ENCODE results near the gene CIAO1. TPM values are rescaled to one million over a fixed set of nuclear protein-coding genes. Genes with fewer than 3 reads are reported as not detected.

Gene CIAO1
- total and polyA plus RNA-seq, 2 of the 13 experiments (the other 11 are each of a cell fraction or from before 2014, with no cell fraction given) = 99.3 to 120 TPM

DNA sequence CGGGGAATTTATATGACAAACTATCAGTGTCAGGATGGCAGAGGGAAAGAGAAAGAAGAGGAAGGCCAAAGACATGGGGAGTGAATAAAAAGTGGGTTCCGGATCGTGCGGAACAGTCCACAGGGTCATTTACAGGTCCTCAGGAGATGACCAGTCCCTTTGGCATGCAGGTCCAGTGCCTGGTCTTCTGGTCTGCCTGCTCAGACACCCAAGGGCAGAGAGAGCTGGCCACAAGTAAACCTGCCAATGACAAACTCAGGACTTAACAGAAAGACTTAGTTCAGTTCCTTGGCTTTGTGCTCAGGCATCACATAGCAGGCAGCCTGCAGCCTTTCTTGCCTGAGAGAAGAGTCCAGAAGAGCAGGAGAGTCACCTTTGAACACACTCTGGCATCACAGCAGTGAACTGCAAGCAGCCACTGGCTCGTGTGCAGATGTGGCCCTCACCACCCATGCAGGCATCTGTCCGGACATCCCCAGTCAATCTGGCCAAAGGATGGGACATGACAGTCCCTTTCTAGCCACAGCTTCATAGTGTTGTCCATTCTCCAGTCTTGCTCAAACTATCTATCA, 14.2 kb upstream of the CIAO1 start (continued):
- no peak for TF ChIP-seq SMYD3 (CRISPR knock-in tag; IDR thresholded peaks at IDR 0.05)
- TF ChIP-seq PPARG (CRISPR knock-in tag; conservative IDR thresholded peaks at IDR 0.05) = peak; percentile 56; the same call in 1 of the 2 replicates
- TF ChIP-seq JARID2 (CRISPR knock-in tag; IDR thresholded peaks at IDR 0.05; ENCODE audit: insufficient replicate concordance) = no peak
- no peak for TF ChIP-seq ATRX (CRISPR knock-in tag; IDR thresholded peaks at IDR 0.05; ENCODE audit: borderline replicate concordance)
- TF ChIP-seq ZNF20 (CRISPR knock-in tag; IDR thresholded peaks at IDR 0.05) = no peak
- no peak for TF ChIP-seq TSC22D2 (CRISPR knock-in tag; IDR thresholded peaks at IDR 0.05; ENCODE audit: borderline replicate concordance)
- no peak for TF ChIP-seq SP1 (IDR thresholded peaks at IDR 0.05)
- TF ChIP-seq SP1 (CRISPR knock-in tag; IDR thresholded peaks at IDR 0.05) = peak; percentile 65
- no peak for TF ChIP-seq ARNTL (CRISPR knock-in tag; IDR thresholded peaks at IDR 0.05)
- no peak for TF ChIP-seq SMARCC2 (IDR thresholded peaks at IDR 0.05)
- TF ChIP-seq TCF7L2 (IDR thresholded peaks at IDR 0.05; ENCODE audit: low read depth, low read length) = no peak
- TF ChIP-seq, protein P1, sequence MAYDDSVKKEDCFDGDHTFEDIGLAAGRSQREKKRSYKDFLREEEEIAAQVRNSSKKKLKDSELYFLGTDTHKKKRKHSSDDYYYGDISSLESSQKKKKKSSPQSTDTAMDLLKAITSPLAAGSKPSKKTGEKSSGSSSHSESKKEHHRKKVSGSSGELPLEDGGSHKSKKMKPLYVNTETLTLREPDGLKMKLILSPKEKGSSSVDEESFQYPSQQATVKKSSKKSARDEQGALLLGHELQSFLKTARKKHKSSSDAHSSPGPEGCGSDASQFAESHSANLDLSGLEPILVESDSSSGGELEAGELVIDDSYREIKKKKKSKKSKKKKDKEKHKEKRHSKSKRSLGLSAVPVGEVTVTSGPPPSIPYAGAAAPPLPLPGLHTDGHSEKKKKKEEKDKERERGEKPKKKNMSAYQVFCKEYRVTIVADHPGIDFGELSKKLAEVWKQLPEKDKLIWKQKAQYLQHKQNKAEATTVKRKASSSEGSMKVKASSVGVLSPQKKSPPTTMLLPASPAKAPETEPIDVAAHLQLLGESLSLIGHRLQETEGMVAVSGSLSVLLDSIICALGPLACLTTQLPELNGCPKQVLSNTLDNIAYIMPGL (CRISPR knock-in tag; IDR thresholded peaks at IDR 0.05; ENCODE audit: borderline replicate concordance in 1 of 2, low read depth in 1 of 2) = peak in 1 of 2 experiments; percentile 65; a peak in 1 of 4 replicates
- TF ChIP-seq MYC (CRISPR knock-in tag; IDR thresholded peaks at IDR 0.05; ENCODE audit: borderline replicate concordance) = peak; percentile 23; the same call in 1 of the 2 replicates
- no peak for TF ChIP-seq PRPF4 (IDR thresholded peaks at IDR 0.05; ENCODE audit: low read depth, low read length, poor library complexity, severe bottlenecking)
- no peak for TF ChIP-seq ZNF224 (CRISPR knock-in tag; IDR thresholded peaks at IDR 0.05)
- TF ChIP-seq NFIC (IDR thresholded peaks at IDR 0.05; ENCODE audit: low read length) = no peak
- TF ChIP-seq POGZ (CRISPR knock-in tag; IDR thresholded peaks at IDR 0.05) = 0 out of 2 replicates have a peak, but pooled peaks have one; percentile 29
- TF ChIP-seq NONO (IDR thresholded peaks at IDR 0.05) = no peak
- peak; percentile 16; the same call in 1 of the 2 replicates for TF ChIP-seq NONO (CRISPR knock-in tag; conservative IDR thresholded peaks at IDR 0.05)
- peak; percentile 48 for TF ChIP-seq TBL1XR1 (IDR thresholded peaks at IDR 0.05; ENCODE audit: borderline replicate concordance, low read length, partially characterized antibody)
- no peak for TF ChIP-seq ZNF570 (CRISPR knock-in tag; IDR thresholded peaks at IDR 0.05; ENCODE audit: borderline replicate concordance)
- no peak for TF ChIP-seq NFATC3 (CRISPR knock-in tag; IDR thresholded peaks at IDR 0.05)
- TF ChIP-seq ZNF766 (CRISPR knock-in tag; IDR thresholded peaks at IDR 0.05; ENCODE audit: borderline replicate concordance) = no peak
- TF ChIP-seq REL (CRISPR knock-in tag; conservative IDR thresholded peaks at IDR 0.05) = no peak; the same call in 1 of the 2 replicates
- TF ChIP-seq, protein P2, sequence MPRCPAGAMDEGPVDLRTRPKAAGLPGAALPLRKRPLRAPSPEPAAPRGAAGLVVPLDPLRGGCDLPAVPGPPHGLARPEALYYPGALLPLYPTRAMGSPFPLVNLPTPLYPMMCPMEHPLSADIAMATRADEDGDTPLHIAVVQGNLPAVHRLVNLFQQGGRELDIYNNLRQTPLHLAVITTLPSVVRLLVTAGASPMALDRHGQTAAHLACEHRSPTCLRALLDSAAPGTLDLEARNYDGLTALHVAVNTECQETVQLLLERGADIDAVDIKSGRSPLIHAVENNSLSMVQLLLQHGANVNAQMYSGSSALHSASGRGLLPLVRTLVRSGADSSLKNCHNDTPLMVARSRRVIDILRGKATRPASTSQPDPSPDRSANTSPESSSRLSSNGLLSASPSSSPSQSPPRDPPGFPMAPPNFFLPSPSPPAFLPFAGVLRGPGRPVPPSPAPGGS (CRISPR knock-in tag; IDR thresholded peaks at IDR 0.05) = no peak
- TF ChIP-seq MTA1 (CRISPR knock-in tag; IDR thresholded peaks at IDR 0.05; ENCODE audit: borderline replicate concordance) = no peak
- TF ChIP-seq ZNF605 (CRISPR knock-in tag; IDR thresholded peaks at IDR 0.05) = no peak
- no peak for TF ChIP-seq ZSCAN22 (CRISPR knock-in tag; IDR thresholded peaks at IDR 0.05)
- no peak for TF ChIP-seq ZNF468 (CRISPR knock-in tag; IDR thresholded peaks at IDR 0.05)
- no peak for TF ChIP-seq EZH2 (conservative IDR thresholded peaks at IDR 0.05; ENCODE audit: low read depth, low read length)
- 0 out of 2 replicates have a peak, but pooled peaks have one; percentile 21 for TF ChIP-seq ZSCAN31 (CRISPR knock-in tag; IDR thresholded peaks at IDR 0.05; ENCODE audit: low read depth)

All from HepG2 (cell line).